ENCODE measurements around the gene WDFY4. TPM values are rescaled to one million over a fixed set of nuclear protein-coding genes. Genes with fewer than 3 reads are reported as not detected.
A peak's percentile ranks its signal among the peaks of the same experiment; 100 is the strongest.

WDFY4 gene
- total and polyA plus RNA-seq, 2 of the 13 experiments (the other 11 are each of a cell fraction or from before 2014, with no cell fraction given), result not detected

- TF ChIP-seq ZNF431 (CRISPR knock-in tag; IDR thresholded peaks at IDR 0.05; ENCODE audit: borderline replicate concordance, low read depth) (0 out of 2 replicates have a peak, but pooled peaks have one; percentile 2), HOXA3 (CRISPR knock-in tag; IDR thresholded peaks at IDR 0.05) (peak; percentile 43; the same call in 1 of the 2 replicates), ZNF569 (CRISPR knock-in tag; IDR thresholded peaks at IDR 0.05; ENCODE audit: borderline replicate concordance) (no peak), SCMH1 (CRISPR knock-in tag; IDR thresholded peaks at IDR 0.05; ENCODE audit: borderline replicate concordance) (no peak), ZNF607 (CRISPR knock-in tag; IDR thresholded peaks at IDR 0.05; ENCODE audit: borderline replicate concordance) (no peak), ZNF510 (CRISPR knock-in tag; IDR thresholded peaks at IDR 0.05; ENCODE audit: low read depth) (no peak), HOMEZ (CRISPR knock-in tag; IDR thresholded peaks at IDR 0.05; ENCODE audit: low read depth) (no peak), ZNF329 (CRISPR knock-in tag; IDR thresholded peaks at IDR 0.05; ENCODE audit: low read depth) (0 out of 2 replicates have a peak, but pooled peaks have one; percentile 26), HHEX (CRISPR knock-in tag; IDR thresholded peaks at IDR 0.05) (no peak), ZNF251 (CRISPR knock-in tag; IDR thresholded peaks at IDR 0.05) (no peak), GATAD1 (CRISPR knock-in tag; IDR thresholded peaks at IDR 0.05) (0 out of 2 replicates have a peak, but pooled peaks have one; percentile 16), SRSF9 (IDR thresholded peaks at IDR 0.05; ENCODE audit: borderline replicate concordance, insufficient read depth, low read depth, low read length, poor library complexity, severe bottlenecking) (no peak), RFX3 (CRISPR knock-in tag; IDR thresholded peaks at IDR 0.05) (no peak), ZNF670 (CRISPR knock-in tag; IDR thresholded peaks at IDR 0.05; ENCODE audit: borderline replicate concordance) (no peak)
- TF ChIP-seq, protein P1, sequence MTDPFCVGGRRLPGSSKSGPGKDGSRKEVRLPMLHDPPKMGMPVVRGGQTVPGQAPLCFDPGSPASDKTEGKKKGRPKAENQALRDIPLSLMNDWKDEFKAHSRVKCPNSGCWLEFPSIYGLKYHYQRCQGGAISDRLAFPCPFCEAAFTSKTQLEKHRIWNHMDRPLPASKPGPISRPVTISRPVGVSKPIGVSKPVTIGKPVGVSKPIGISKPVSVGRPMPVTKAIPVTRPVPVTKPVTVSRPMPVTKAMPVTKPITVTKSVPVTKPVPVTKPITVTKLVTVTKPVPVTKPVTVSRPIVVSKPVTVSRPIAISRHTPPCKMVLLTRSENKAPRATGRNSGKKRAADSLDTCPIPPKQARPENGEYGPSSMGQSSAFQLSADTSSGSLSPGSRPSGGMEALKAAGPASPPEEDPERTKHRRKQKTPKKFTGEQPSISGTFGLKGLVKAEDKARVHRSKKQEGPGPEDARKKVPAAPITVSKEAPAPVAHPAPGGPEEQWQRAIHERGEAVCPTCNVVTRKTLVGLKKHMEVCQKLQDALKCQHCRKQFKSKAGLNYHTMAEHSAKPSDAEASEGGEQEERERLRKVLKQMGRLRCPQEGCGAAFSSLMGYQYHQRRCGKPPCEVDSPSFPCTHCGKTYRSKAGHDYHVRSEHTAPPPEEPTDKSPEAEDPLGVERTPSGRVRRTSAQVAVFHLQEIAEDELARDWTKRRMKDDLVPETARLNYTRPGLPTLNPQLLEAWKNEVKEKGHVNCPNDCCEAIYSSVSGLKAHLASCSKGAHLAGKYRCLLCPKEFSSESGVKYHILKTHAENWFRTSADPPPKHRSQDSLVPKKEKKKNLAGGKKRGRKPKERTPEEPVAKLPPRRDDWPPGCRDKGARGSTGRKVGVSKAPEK (CRISPR knock-in tag; IDR thresholded peaks at IDR 0.05; ENCODE audit: borderline replicate concordance), result no peak
- TF ChIP-seq, protein P2, sequence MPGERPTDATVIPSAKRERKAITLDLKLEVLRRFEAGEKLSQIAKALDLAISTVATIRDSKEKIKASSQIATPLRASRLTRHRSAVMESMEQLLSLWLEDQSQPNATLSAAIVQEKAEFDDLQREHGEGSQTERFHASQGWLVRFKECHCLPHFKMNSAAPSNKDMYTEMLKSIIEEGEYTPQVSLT (CRISPR knock-in tag; IDR thresholded peaks at IDR 0.05; ENCODE audit: borderline replicate concordance, low read depth), result no peak
- TF ChIP-seq, protein P3, sequence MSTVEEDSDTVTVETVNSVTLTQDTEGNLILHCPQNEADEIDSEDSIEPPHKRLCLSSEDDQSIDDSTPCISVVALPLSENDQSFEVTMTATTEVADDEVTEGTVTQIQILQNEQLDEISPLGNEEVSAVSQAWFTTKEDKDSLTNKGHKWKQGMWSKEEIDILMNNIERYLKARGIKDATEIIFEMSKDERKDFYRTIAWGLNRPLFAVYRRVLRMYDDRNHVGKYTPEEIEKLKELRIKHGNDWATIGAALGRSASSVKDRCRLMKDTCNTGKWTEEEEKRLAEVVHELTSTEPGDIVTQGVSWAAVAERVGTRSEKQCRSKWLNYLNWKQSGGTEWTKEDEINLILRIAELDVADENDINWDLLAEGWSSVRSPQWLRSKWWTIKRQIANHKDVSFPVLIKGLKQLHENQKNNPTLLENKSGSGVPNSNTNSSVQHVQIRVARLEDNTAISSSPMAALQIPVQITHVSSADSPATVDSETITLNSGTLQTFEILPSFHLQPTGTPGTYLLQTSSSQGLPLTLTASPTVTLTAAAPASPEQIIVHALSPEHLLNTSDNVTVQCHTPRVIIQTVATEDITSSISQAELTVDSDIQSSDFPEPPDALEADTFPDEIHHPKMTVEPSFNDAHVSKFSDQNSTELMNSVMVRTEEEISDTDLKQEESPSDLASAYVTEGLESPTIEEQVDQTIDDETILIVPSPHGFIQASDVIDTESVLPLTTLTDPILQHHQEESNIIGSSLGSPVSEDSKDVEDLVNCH (CRISPR knock-in tag; IDR thresholded peaks at IDR 0.05), result no peak
Observed at GRCh38 chr10:48656241-48656913, 28.3 kb upstream of the WDFY4 start (continued).

Data from HepG2 (cell line).